AG10803 (cell line): Measurements from ENCODE around the gene ALPG.
"Not testable (repeated sequence)": the region's sequence is repeated elsewhere in the genome, so short reads cannot be mapped to it uniquely, and the experiment has no call there.

Source experiments
- DNase-seq: peaks from one replicate; pipeline ENCODE4 v3.0.0; 2010; ENCODE audit warnings: low read depth
- H3K4me3 ChIP-seq: 2 replicates; pipeline ENCODE4 v1.5.1; 2011; ENCODE audit warnings: mild to moderate bottlenecking, low read length, control low read depth
- TF ChIP-seq, protein P1 (sequence below): conservative IDR thresholded peaks from 2 replicates; pipeline ENCODE4 v1.5.1; 2011; ENCODE audit warnings: mild to moderate bottlenecking, low read length, control low read depth, inconsistent platforms

Gene ALPG

DNA sequence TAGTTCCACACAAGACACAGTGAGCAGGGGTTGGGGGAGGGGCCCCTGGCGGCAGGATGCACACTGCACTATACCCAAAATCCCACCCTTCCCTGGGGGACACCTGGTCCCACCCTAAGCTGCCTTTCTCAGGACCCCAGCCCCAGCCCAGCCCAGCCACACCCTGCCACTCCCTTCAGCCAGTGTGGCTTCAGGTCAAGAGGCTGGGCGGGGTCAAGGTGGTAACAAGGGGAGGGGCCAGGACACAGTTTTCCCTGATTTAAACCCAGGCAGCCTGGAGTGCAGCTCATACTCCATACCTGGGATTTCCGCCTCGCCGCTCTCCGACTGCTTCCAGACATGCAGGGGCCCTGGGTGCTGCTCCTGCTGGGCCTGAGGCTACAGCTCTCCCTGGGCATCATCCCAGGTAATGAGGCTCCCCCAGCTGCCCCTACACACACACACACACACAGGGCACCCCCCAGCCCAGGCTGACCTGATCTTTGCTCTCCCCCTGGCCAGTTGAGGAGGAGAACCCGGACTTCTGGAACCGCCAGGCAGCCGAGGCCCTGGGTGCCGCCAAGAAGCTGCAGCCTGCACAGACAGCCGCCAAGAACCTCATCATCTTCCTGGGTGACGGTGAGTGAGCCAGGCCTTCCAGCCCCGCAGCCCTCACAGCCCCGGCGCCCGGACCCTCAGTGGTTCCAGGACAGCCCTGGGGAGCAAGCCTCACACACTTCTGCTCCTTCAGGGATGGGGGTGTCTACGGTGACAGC, at the start of gene ALPG:
Gene ALPG (plus strand): TSS at position 289 of the 755 bp plus-strand sequence. CDS start 51 bp downstream, at position 340.
- no peak within 1 kb of the TSS for H3K4me3 ChIP-seq
- no peak for DNase-seq
- TF ChIP-seq, protein P1, sequence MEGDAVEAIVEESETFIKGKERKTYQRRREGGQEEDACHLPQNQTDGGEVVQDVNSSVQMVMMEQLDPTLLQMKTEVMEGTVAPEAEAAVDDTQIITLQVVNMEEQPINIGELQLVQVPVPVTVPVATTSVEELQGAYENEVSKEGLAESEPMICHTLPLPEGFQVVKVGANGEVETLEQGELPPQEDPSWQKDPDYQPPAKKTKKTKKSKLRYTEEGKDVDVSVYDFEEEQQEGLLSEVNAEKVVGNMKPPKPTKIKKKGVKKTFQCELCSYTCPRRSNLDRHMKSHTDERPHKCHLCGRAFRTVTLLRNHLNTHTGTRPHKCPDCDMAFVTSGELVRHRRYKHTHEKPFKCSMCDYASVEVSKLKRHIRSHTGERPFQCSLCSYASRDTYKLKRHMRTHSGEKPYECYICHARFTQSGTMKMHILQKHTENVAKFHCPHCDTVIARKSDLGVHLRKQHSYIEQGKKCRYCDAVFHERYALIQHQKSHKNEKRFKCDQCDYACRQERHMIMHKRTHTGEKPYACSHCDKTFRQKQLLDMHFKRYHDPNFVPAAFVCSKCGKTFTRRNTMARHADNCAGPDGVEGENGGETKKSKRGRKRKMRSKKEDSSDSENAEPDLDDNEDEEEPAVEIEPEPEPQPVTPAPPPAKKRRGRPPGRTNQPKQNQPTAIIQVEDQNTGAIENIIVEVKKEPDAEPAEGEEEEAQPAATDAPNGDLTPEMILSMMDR, result no peak

DNA sequence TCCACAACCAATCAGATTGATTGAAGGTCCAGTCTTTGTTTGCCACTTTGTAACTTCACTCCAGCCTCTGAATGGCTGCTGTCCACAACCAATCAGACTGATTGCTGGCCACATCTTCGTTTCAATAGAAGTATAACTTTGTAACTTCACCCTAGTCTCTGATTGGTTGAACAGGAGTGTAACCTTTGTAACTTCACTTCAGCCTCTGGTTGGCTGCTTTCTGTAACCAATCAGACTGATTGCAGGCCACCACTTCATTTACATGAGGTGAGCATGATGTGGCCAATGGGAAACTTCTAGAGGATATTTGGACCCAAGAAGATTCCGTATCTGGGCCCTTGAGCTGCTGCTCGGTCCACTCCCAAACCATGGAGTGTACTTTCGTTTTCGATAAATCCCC, 45.0 kb upstream of the ALPG start:
- no peak overlapping the region for H3K4me3 ChIP-seq
- DNase-seq, result no peak
- TF ChIP-seq, protein P1, result no peak

DNA sequence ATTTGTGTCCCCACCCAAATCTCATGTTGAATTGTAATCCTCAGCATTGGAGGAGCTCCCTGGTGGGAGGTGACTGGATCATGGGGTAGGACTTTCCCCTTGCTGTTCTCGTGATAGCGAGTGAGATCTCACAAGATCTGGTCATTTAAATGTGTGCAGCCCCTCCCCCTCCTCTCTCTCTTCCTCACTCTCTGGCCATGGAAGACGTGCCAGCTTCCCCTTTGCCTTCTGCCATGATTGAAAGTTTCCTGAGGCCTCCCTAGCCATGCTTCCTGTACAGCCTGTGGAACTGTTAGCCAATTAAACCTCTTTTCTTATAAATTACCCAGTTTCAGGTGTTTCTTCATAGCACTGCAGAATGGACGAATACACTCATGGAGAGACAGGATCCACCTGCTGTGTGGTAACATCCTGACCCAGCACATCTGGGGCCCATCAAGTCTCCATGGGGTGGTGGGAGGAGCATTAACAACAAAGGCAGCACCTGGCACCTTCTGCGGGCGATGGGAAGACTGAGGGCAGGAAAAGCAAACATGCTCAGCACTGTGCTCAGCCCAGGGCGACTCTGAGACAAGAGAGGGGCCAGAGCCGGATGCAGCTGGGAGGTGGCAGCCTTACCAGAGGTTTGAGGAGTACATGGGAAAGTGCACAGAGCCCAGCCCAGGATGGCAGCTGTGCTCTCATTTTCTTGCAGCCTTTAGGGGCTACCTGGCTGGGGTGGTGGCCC, 44.3 kb upstream of the ALPG start:
- DNase-seq, result no peak
- H3K4me3 ChIP-seq, result no peak overlapping the region
- TF ChIP-seq, protein P1, result no peak

DNA sequence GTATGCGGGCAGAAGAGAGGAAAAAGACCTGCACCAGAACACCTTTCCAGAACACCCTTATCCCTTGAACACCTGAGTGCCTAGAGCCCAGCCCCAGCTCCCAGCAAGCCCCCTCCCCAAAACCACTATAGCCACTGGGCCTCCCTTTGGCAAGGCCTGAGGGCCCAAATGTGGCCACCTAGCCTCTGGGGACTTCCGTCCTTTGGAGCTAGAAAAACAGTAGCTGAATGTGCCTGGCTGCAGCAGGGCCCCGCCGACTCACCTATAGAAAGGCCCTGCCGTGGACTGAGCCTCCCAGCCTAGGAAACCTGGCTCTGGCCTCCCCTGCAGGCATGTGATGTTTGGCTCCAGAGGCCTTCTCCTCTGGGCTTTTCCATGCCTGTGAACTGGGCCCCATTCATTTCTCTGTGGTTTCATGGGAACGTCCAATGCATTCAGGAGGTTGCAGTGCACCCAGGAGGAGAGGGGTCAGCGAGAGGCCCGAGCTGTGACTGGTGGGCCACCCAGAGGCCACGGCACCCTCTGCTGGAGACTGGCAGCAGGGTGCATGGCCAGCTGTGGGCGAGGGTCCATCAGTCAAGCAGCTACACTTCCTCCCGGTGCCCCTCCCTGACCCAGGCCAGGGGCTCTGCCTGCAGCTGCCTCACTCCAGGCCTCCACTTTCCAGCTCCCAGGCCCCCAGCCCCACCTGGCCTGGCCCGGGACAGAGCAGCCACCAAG, 43.4 kb upstream of the ALPG start:
- not testable (repeated sequence) for H3K4me3 ChIP-seq, DNase-seq

DNA sequence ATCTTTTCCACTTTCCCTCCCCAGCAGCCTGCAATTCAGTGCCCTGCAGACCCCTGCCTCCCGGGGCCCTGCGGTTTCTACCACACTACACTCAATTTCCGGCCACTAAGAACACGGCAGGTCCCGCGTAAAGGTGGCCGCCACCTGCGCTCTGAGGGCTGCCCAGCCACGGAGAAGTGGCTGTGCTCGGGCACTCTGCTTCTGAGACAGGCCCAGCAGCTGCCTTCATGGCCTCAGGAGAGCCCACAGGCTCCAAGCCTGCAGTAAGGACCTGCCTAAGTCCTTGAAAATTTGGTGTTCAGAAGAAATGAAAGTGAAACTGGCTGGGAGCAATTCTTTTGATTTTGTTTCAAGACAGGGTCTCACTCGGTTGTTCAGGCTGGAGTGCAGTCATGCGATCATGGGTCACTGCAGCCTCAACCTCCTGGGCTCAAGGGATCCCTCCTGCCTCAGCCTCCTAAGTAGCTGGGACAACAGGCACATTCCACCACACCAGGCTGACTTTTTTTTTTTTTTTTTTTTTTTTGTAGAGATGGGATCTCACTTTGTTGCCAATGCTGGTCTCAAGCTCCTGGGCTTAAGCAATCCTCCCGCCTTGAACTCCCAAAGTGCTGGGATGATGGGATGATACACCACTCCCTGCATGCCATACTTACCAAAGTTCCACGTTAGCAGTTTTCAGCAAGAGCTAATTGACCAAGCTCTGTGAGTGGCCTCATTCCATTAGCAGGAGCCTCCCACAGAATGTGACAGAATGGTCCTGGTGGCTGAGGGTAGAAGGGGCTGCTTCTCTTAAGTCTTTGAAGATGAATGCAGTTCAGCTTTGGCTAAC, 42.6 kb upstream of the ALPG start:
- peak; percentile 44 for DNase-seq
- TF ChIP-seq, protein P1, result no peak
- H3K4me3 ChIP-seq, result 0 out of 2 replicates have a peak overlapping the region, but pooled peaks have one; percentile 2

DNA sequence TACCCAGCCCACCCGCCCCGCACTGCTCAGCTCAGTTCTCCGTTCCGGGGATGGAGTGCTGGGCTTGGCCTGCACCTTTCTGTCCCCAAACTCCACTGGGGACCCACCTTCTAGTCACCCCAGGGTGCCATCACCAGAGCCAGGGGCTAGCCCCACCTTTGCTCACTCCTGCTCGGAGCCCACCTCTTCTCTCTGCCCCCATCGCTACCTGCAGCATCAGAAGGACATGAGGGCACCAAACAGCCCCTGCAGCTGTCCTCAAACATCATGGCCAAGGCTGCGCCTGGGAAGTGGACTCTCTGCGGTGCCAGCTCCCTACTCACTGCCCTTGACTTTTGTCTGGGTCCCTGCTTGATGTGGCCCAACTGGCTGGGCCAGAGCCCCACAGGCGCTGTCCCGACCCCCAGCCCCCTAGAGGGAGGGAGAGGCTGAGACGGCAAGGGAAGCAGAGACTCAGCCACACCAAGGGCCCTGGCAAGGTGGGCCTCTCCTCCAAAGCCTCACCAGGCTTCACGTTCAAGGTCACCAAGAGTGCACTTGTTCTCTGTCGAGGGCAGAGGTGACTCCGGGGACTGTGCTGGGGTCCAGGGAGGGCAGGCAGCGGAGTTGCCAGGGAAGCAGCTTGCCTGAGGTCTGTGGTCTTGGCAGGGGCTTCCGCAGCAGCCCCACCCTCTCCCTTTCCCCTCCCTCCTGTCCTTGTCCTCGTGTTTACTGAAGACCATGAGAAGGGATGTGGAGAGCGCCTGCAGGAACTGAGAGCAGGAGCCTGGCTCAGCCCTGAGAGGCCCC, 41.6 kb upstream of the ALPG start:
- DNase-seq, H3K4me3 ChIP-seq: not testable (repeated sequence)

DNA sequence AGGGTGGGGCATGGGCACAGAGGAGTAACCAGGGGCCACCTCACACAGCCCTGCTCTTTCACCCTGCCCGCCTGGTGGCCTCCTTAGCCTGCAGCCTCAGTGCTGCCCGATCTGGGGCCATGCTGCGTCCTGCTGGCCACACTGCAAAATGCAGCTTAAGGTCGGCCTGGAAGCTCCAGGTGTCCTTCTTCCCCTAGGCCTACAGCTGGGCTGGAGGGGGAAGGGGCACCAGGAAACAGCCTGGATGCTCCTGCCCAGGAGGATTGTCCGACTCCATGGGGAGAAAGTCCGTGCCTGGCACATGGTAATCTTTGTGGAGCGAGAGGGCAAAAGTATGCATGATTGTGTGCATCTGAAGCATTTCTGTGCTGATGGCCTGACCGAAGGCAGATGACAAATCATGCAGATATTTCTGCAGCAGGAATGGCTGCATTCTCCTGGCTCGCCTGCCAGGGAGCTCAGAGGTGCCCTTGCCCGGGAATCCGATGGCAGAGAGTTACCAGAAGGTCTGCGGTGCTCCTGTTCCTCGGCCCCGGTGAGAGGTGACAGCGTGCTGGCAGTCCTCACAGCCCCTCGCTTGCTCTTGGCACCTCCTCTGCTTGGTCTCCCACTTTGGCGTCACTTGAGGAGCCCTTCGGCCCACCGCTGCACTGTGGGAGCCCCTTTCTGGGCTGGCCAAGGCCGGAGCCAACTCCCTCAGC, 40.9 kb upstream of the ALPG start:
- TF ChIP-seq, protein P1, result peak; percentile 39
- H3K4me3 ChIP-seq, result no peak overlapping the region
- peak; percentile 43 for DNase-seq

DNA sequence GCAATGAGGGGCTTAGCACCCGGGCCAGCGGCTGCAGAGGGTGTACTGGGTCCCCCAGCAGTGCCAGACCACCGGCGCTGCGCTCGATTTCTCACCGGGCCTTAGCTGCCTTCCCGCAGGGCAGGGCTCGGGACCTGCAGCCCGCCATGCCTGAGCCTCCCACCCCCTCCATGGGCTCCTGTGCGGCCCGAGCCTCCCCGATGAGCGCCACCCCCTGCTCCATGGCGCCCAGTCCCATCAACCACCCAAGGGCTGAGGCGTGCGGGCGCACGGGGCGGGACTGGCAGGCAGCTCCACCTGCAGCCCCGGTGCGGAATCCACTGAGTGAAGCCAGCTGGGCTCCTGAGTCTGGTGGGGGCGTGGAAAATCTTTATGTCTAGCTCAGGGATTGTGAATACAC, 40.2 kb upstream of the ALPG start:
- H3K4me3 ChIP-seq, DNase-seq: not testable (repeated sequence)
